B cell (primary cell): ENCODE results near the gene TNFAIP8L1. TPM values are rescaled to one million over a fixed set of nuclear protein-coding genes. Genes with fewer than 3 reads are reported as not detected.

Experiments used
- ATAC-seq: fragments of 200-7000 bp; cut with Tn5 transposase; one replicate; pipeline ENCODE4 v1.10.0; 2021; ENCODE audit warnings: low read depth, mild to moderate bottlenecking, moderate number of reproducible peaks, moderate library complexity
- CTCF ChIA-PET: fragments of 350-600 bp; sonication (Branson Sonifier 250); formaldehyde crosslinking; loops from one replicate; lab custom pipeline; 2021; ENCODE audit warnings: antibody characterized with exemption, inconsistent platforms; lab: Charles Lee
- POLR2A ChIA-PET: fragments of 350-600 bp; sonication (Branson Sonifier 250); formaldehyde crosslinking; loops from one replicate; lab custom pipeline; 2021; ENCODE audit warnings: antibody characterized with exemption; lab: Charles Lee
- DNase-seq: peaks from one replicate; pipeline ENCODE4 v3.0.0; 2013
- H2AFZ ChIP-seq: 2 replicates; pipeline ENCODE4 v1.6.1; 2012; ENCODE audit warnings: mild to moderate bottlenecking, low read depth, low read length; ENCODE audit not compliant: insufficient read depth, poor library complexity, severe bottlenecking
- H3K27ac ChIP-seq, 2 donors: 1 replicate in 1 of 2; 2 replicates in 1 of 2; pipeline ENCODE4 v1.5.1; 2012 to 2013; ENCODE audit warnings: low read length in 2 of 2, mild to moderate bottlenecking in 2 of 2, moderate library complexity in 1 of 2
- H3K27me3 ChIP-seq, 4 experiments: fragments of 200-600 bp in 1 of 4; sonication (generic) in 1 of 4; replicated peaks in 1 of 4; 1 replicate in 2 of 4; 2 replicates in 2 of 4; pipeline versions ENCODE4 v1.6.1 to v1.7.0; 2013 to 2016; ENCODE audit warnings: low read length in 3 of 4, mild to moderate bottlenecking in 2 of 4, mixed read lengths in 1 of 4, moderate library complexity in 1 of 4; ENCODE audit not compliant: insufficient read depth in 4 of 4, control insufficient read depth in 3 of 4; ENCODE audit errors: control extremely low read depth in 1 of 4
- H3K36me3 ChIP-seq, 2 experiments: replicated peaks in 1 of 2; 1 replicate in 1 of 2; 2 replicates in 1 of 2; pipeline versions ENCODE4 v1.6.1 to v1.7.1; 2013; ENCODE audit warnings: low read length in 1 of 2; ENCODE audit not compliant: insufficient read depth in 2 of 2, control insufficient read depth in 1 of 2; ENCODE audit errors: control extremely low read depth in 1 of 2, extremely low read depth in 1 of 2
- H3K4me1 ChIP-seq, 2 donors: fragments of 200-600 bp in 1 of 2; sonication (generic) in 1 of 2; 1 replicate in 1 of 2; 2 replicates in 1 of 2; pipeline versions ENCODE4 v1.5.1 to v1.6.1; 2013 to 2017; ENCODE audit warnings: low read length in 2 of 2; ENCODE audit not compliant: control insufficient read depth in 2 of 2, insufficient read depth in 2 of 2
- H3K4me2 ChIP-seq: replicated peaks from 2 replicates; pipeline ENCODE3; 2012; ENCODE audit warnings: mild to moderate bottlenecking, low read depth, low read length; ENCODE audit not compliant: poor library complexity, severe bottlenecking
- H3K4me3 ChIP-seq, 5 experiments: fragments of 200-600 bp in 1 of 5; sonication (generic) in 1 of 5; 1 replicate in 3 of 5; 2 replicates in 2 of 5; pipeline versions ENCODE4 v1.5.1 to v1.7.0; 2011 to 2016; ENCODE audit warnings: low read length in 4 of 5, mild to moderate bottlenecking in 4 of 5, low read depth in 2 of 5, control low read depth in 1 of 5, moderate library complexity in 1 of 5; ENCODE audit not compliant: insufficient read depth in 1 of 5; ENCODE audit errors: control extremely low read depth in 1 of 5, extremely low read depth in 1 of 5
- H3K79me2 ChIP-seq: fragments of 200-600 bp; sonication (generic); one replicate; pipeline ENCODE4 v1.6.0; 2016; ENCODE audit warnings: low read length; ENCODE audit not compliant: control insufficient read depth, insufficient read depth
- H3K9ac ChIP-seq: fragments of 200-600 bp; sonication (generic); 2 replicates; pipeline ENCODE4 v1.6.1; 2017; ENCODE audit warnings: mild to moderate bottlenecking, low read length, moderate library complexity
- H3K9me3 ChIP-seq, 3 donors: one replicate each; pipeline versions ENCODE4 v1.6.1 to v1.7.1; 2013; ENCODE audit warnings: low read length in 2 of 3; ENCODE audit not compliant: control insufficient read depth in 2 of 3, insufficient read depth in 1 of 3; ENCODE audit errors: control extremely low read depth in 1 of 3
- H4K20me1 ChIP-seq: 2 replicates; pipeline ENCODE4 v1.6.0; 2012; ENCODE audit warnings: mild to moderate bottlenecking, low read length; ENCODE audit not compliant: insufficient read depth, control insufficient read depth, poor library complexity, severe bottlenecking
- H3K27ac Mint-ChIP-seq: one replicate; pipeline ENCODE4 v1.8.0; 2021; ENCODE audit warnings: mixed read lengths
- H3K27me3 Mint-ChIP-seq: one replicate; pipeline ENCODE4 v1.8.0; 2021; ENCODE audit warnings: mixed read lengths
- H3K4me1 Mint-ChIP-seq: one replicate; pipeline ENCODE4 v1.8.0; 2021; ENCODE audit warnings: mixed read lengths
- H3K4me3 Mint-ChIP-seq: one replicate; pipeline ENCODE4 v1.8.0; 2021; ENCODE audit warnings: mixed read lengths
- H3K9me3 Mint-ChIP-seq: one replicate; pipeline ENCODE4 v1.8.0; 2022; ENCODE audit warnings: mixed read lengths; ENCODE audit not compliant: insufficient read depth
- EZH2 ChIP-seq: IDR thresholded peaks from 2 replicates; pipeline ENCODE4 v1.6.1; 2012; ENCODE audit warnings: borderline replicate concordance, low read depth, mild to moderate bottlenecking, moderate library complexity, low read length; ENCODE audit not compliant: insufficient read depth, poor library complexity, severe bottlenecking
- WGBS: methylation state at CpG from one replicate; pipeline ENCODE4 v1.1.5; 2013; ENCODE audit warnings: missing lambda C conversion rate; ENCODE audit not compliant: insufficient coverage; 5-methylcytosine and 5-hydroxymethylcytosine counted together
- intact Hi-C: fragments of 100-400 bp; cut with micrococcal nuclease; formaldehyde crosslinking; loops from one replicate; pipeline ENCODE4 v1.10.0; 2022
- polyA plus RNA-seq: library from polyadenylated mRNA; depleted of rRNA; stranded (reverse); fragments of >200 nt; gene quantifications from 2 replicates; pipeline ENCODE4 v1.2.3, GENCODE V29; 2012
- total RNA-seq, 2 donors: library from RNA; stranded (reverse); fragments of 120-200 nt in 1 of 2; gene quantifications; 1 replicate in 1 of 2; 2 replicates in 1 of 2; pipeline versions ENCODE4 v1.2.3 to v1.2.4, GENCODE V29; 2013 to 2022
- TF ChIP-seq, protein P1 (sequence below): fragments of 200-600 bp; IDR thresholded peaks from one replicate; pipeline ENCODE4 v1.8.0; 2022; ENCODE audit warnings: antibody characterized with exemption, mild to moderate bottlenecking

Gene TNFAIP8L1
- total and polyA plus RNA-seq, 2 donors (not counting 1 experiment from before 2014, with no cell fraction given): 9.1 to 20.9 TPM

DNA sequence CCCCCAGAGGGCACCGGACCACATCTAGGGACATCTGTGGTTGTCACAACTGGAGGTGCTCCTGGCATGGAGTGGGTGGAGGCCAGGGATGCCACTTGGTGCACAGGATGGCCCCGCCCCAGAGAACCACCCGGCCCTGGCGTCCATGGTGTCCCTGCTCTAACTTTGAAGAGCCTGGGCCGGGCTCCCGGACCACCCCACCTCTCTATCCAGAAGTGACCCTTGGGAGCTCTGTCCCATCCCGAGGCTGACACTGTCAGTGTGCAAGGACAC lies 53.7 kb downstream of the TNFAIP8L1 start:
- DNase-seq (no peak), ATAC-seq (no peak)
- no peak overlapping the region for H3K4me2 ChIP-seq
- Mint-ChIP-seq H3K27me3 (no peaks in the 10 kb centered on the region), H3K27ac (no peak overlapping the region), H3K4me1 (no peaks in the 10 kb centered on the region), H3K9me3 (no peaks in the 10 kb centered on the region), H3K4me3 (no peak overlapping the region)
- H3K36me3 ChIP-seq: peaks cover 0 to 87% of the 10 kb centered on the region in 2 experiments
- H2AFZ ChIP-seq: no peak overlapping the region
- ChIA-PET POLR2A (no interaction called here), CTCF (interaction anchor here (0.6 kb wide), 1 partner anchor 25 kb away, joined by 5 read pairs; no protein-coding TSS in a partner anchor)
- no peak for TF ChIP-seq EZH2
- TF ChIP-seq, protein P1, sequence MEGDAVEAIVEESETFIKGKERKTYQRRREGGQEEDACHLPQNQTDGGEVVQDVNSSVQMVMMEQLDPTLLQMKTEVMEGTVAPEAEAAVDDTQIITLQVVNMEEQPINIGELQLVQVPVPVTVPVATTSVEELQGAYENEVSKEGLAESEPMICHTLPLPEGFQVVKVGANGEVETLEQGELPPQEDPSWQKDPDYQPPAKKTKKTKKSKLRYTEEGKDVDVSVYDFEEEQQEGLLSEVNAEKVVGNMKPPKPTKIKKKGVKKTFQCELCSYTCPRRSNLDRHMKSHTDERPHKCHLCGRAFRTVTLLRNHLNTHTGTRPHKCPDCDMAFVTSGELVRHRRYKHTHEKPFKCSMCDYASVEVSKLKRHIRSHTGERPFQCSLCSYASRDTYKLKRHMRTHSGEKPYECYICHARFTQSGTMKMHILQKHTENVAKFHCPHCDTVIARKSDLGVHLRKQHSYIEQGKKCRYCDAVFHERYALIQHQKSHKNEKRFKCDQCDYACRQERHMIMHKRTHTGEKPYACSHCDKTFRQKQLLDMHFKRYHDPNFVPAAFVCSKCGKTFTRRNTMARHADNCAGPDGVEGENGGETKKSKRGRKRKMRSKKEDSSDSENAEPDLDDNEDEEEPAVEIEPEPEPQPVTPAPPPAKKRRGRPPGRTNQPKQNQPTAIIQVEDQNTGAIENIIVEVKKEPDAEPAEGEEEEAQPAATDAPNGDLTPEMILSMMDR: no peak
- no peak overlapping the region for H3K4me3 ChIP-seq
- WGBS: 85% methylated on average over 7 of the region's 7 CpGs
- intact Hi-C loops: no loop called here
- H3K9ac ChIP-seq: no peak overlapping the region
- H3K9me3 ChIP-seq: no peaks in the 10 kb centered on the region
- H3K4me1 ChIP-seq: no peaks in the 10 kb centered on the region
- peaks cover 2% of the 10 kb centered on the region for H3K79me2 ChIP-seq
- no peak overlapping the region for H3K27ac ChIP-seq
- no peaks in the 10 kb centered on the region for H3K27me3 ChIP-seq
- no peaks in the 10 kb centered on the region for H4K20me1 ChIP-seq

DNA sequence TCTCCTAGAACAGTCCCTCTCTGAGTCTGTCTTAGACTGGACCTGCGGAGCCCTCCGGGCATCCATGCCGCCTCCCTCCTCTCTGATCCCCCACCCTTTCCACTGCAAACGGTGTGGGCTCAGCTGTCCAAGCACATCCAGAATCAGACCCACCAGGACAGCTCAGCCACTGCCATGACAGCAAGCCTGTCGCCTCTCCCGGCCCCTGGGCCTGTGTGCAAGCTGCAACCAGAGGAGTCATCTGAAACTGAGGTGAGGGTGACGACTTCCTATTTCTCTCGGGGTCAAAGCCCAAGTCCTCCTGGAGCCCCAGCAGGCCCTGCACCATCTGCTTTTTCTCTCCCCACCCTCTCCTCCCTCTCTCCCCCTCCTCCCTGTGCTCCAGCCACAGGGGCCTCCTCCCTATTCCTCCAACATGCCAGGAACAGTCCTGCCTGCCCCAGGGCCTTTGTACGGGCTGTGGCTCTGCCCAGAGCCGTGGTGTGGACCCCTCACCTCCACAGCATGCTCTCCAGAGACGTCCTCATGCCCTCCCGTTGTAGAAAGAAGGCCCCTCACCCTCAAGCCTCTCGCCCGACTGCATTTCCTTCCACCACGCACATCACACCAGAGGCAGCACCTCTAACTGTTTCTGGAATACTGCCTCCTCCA lies 54.3 kb downstream of the TNFAIP8L1 start:
- CTCF ChIA-PET: interaction anchor here (0.6 kb wide), 1 partner anchor 25 kb away, joined by 5 read pairs; no protein-coding TSS in a partner anchor
- no peak overlapping the region for H3K9ac ChIP-seq
- ATAC-seq: no peak

More for the DNA sequence above, 54.3 kb downstream of the TNFAIP8L1 start:
- POLR2A ChIA-PET: no interaction called here
- H3K36me3 ChIP-seq: peaks cover 0 to 85% of the 10 kb centered on the region in 2 experiments
- H4K20me1 ChIP-seq: no peaks in the 10 kb centered on the region
- no peaks in the 10 kb centered on the region for H3K9me3 Mint-ChIP-seq
- H3K27me3 ChIP-seq: no peaks in the 10 kb centered on the region
- no peak for DNase-seq
- H3K4me3 Mint-ChIP-seq: no peak overlapping the region
- H3K4me1 ChIP-seq: no peaks in the 10 kb centered on the region
- peaks cover 2% of the 10 kb centered on the region for H3K79me2 ChIP-seq
- H3K4me2 ChIP-seq: no peak overlapping the region
- intact Hi-C loops: no loop called here
- WGBS: 93% methylated on average over 14 of the region's 15 CpGs
- no peaks in the 10 kb centered on the region for H3K4me1 Mint-ChIP-seq
- no peak overlapping the region for H3K4me3 ChIP-seq
- no peak overlapping the region for H2AFZ ChIP-seq
- no peak for TF ChIP-seq EZH2
- TF ChIP-seq, protein P1: no peak
- no peaks in the 10 kb centered on the region for H3K9me3 ChIP-seq
- no peaks in the 10 kb centered on the region for H3K27me3 Mint-ChIP-seq
- H3K27ac Mint-ChIP-seq: no peak overlapping the region
- no peak overlapping the region for H3K27ac ChIP-seq
